ENCODE data around the gene RTP2.
"Not testable (repeated sequence)": the region's sequence is repeated elsewhere in the genome, so short reads cannot be mapped to it uniquely, and the experiment has no call there.

Gene RTP2

DNA sequence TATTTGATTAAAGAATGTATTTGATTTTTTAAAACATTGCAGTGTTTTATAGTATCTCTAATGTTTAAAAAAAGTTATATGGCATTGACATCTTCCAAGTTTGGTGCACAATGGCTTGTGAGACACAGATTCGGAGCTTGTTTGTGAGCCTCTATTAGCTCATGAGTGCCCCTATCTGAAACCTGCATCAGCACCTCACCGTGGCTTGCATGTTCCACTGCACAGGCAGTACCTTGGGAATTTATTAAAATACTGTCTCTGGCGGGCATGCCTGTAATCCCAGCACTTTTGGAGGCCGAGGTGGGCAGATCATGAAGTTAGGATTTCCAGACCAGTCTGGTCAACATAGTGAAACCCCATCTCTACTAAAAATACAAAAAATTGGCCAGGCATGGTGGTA is 6.8 kb upstream of the RTP2 start:
- no peak for DNase-seq

GRCh38 chr3:187708696-187709095 is 6.3 kb upstream of the RTP2 start:
- no peak for DNase-seq

- no peak for DNase-seq
Observed at GRCh38 chr3:187706971-187707370, 4.6 kb upstream of the RTP2 start.

DNA sequence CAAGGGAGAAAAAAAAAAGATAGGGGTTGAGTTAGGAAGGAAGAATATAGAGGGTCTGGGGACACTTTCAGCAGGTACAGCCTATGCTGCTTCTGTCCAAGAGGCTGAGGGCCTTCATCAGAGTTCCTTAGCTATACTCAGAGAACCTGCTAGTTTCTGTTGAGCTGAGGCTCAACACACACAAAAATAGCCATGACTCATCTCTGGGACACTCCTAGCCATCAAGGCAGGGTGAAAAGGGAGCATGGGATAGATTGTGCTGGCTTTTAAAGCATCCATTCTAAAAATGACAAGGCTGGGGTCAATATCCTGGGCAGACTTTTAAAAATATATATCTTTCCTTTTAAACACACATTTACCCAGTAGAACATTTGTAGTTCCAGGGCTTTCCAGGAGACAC is 2.8 kb upstream of the RTP2 start:
- DNase-seq = no peak

DNA sequence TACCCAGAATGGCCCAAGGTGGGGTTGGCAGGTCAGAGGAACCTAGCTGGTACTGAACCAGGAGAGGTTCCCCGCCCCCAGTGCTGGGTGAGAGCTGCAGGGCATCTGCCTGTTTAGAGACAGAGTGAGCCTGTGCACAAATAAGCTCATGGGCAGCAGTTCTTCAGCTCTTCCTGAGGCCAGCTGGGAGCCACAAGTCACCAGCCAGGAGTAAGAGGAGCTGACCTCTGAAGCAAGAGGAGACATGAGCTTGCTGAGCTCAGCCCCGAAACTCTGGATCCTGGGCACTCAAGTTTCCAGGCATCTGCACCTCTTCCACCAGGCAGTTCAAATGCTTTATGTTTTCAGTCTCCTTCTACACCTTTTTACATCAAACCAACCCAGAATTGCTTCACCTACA is 2.1 kb downstream of the RTP2 start:
- DNase-seq = no peak

DNA sequence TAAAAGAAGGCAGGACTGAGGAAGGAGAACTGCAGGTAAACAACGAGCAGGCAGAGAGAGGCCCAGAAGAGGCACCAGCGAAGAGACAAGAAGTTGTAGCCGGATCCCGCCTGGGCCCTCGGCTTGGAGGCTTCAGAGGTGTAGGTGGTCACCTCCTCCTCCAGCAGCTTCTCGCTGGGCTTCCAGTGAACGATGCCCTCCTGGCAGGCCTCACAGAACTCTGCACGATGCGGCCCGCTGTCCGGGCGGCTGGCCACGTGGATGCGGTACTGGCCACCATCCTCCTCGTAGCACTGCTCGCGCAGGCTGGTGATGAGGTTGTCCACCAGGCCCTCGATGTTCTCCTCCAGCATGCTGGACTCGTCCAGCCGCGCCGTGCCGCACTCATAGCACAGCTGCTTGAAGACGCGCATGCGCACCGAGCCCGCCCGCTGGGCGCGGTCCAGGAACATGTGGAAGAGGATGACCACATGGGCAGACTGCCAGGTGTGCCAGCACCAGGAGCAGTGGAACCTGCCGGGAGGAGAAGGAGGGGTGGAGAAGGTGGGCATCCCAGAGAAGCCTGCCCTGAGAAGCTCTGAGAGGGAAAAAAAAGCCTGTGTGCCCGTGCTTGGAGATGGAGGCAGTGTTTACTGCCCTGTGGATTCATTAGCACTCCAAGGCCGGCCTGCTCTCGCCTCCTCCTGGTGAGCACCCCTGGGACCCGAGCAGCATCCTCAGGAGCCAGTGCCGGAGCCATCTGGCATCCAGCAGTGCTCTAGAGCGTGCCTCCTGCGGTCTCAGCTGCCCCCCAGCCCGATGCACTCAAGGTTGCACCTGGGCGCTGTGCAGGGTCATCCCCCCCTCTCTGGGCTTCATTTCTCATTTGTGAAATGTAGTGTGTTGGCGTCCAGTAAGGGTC is 3.6 kb downstream of the RTP2 start:
- DNase-seq = no peak

- DNase-seq = no peak
Observed at GRCh38 chr3:187696021-187696420, 6.3 kb downstream of the RTP2 start.

DNA sequence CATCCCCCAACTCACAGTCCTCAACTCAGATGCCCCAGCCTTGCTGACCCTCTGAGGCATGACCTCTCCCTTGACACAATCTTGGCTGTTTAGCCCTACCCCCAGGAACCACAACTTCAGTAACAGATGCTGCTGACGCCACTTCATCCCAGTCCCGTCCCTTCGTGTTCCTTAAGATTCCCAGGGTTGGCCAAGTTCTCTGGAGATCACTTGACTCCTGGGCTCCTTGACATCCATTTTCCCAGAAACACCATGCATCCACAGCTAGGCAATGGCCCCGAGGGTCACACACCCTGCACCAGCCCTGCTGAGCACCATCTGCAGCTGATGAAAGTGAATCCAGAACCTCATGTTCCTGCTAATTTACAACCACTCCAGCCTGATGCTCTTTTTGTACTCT is 6.9 kb downstream of the RTP2 start:
- DNase-seq = no peak

- no peak for DNase-seq
Observed at GRCh38 chr3:187694801-187695200, 7.6 kb downstream of the RTP2 start.

- DNase-seq = no peak
Observed at GRCh38 chr3:187693431-187693830, 8.9 kb downstream of the RTP2 start.

DNA sequence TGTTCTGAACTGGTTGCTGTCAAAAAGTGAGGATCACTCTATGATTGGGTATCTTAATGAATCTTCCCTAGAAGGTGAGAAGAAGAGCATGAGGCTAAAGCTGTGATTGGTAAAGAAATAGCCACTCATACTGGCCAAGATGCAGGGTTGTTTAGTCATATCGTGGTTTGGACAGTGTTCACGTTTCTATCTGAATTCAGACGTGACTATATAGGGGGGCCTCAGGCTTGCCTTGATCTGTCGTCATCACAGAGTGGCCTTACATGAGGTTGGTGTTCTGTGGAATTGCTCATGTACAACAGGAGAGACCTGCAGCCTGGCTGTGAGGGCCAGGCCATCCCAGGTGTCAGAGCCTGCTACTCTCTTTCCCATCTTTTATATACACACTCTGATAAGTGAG is 12.4 kb downstream of the RTP2 start:
- DNase-seq = no peak

GRCh38 chr3:187686621-187687273 is 15.6 kb downstream of the RTP2 start:
- no peak for DNase-seq

DNA sequence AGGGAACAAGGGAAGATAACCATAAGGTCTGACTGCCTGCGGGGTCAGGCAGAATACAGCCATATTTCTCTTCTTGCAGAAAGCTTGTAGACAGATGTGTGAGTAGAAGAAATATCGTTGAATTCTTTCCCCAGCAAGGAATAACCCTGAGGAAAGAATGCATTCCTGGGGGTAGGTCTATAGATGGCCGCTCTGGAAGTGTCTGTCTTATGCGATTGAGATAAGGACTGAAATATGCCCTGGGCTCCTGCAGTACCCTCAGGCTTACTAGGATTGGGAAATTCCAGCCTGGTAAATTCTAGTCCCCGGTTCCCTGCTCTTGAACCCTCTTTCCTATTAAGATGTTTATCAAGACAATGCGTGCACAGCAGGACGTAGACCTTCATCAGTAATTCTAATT is 16.4 kb downstream of the RTP2 start:
- no peak for DNase-seq

GRCh38 chr3:187684880-187685279 is 17.5 kb downstream of the RTP2 start:
- DNase-seq = no peak

GRCh38 chr3:187684444-187684843 is 17.9 kb downstream of the RTP2 start:
- DNase-seq = no peak

- not testable (repeated sequence) for DNase-seq
Observed at GRCh38 chr3:187681756-187682155, 20.6 kb downstream of the RTP2 start.

- peak; percentile 87 for DNase-seq
Observed at GRCh38 chr3:187679638-187680396, 22.5 kb downstream of the RTP2 start.

- no peak for DNase-seq
Observed at GRCh38 chr3:187678726-187679268, 23.6 kb downstream of the RTP2 start.

GRCh38 chr3:187677604-187678003 is 24.8 kb downstream of the RTP2 start:
- no peak for DNase-seq

DNA sequence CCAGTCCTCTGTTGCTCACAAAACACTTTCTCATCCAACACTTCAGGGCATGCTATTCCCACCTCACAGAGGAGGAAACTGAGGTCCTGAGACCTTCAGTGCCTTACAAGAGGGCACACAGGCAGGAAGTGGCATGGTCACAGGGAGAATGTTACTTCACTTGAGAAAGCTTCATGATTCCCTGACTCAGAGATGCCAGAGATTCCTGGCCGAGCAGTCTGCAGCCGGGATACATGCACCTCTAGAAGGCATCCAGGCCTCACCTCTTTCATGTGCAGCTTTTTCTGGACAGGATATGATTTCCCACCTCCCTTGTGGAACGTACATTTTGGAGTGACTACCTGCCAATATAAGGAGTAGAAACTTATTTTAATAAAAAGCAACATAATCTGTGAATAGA is 29.3 kb downstream of the RTP2 start:
- no peak for DNase-seq

- no peak for DNase-seq
Observed at GRCh38 chr3:187669675-187670504, 32.5 kb downstream of the RTP2 start, which contains the start of gene SST. Gene SST, minus strand, starts transcription at chr3:187670394. Its CDS starts 103 bp downstream, at chr3:187670291.

GRCh38 chr3:187667526-187667925 is 34.8 kb downstream of the RTP2 start:
- no peak for DNase-seq

Data from activated effector memory CD4-positive, alpha-beta T cell treated with anti-CD3 and anti-CD28 coated beads, Interleukin-2, amount 50 U/mL, for 16 hours (primary cell).